ENCODE measurements around the gene KIFC1.
"Not testable (repeated sequence)": the region's sequence is repeated elsewhere in the genome, so short reads cannot be mapped to it uniquely, and the experiment has no call there.

The KIFC1 gene

GRCh38 chr6:33356295-33356694 is 35.3 kb upstream of the KIFC1 start:
- no peaks in the 10 kb centered on the region for H3F3A ChIP-seq (ENCODE audit: insufficient read depth, low read length)
- no peak overlapping the region for H3K27ac ChIP-seq (ENCODE audit: low read depth, low read length, poor library complexity, severe bottlenecking)
- H3K9me3 ChIP-seq (ENCODE audit: low read length), result no peaks in the 10 kb centered on the region
- H3K9me2 ChIP-seq (ENCODE audit: low read depth, low read length), result no peaks in the 10 kb centered on the region
- H3K9ac ChIP-seq (ENCODE audit: low read length), result no peak overlapping the region
- TF ChIP-seq EZH2 (IDR thresholded peaks at IDR 0.05; ENCODE audit: borderline replicate concordance, low read length), result no peak
- no peak for TF ChIP-seq CTCF (IDR thresholded peaks at IDR 0.05; ENCODE audit: low read length)
- H3K4me2 ChIP-seq (ENCODE audit: low read length), result no peak overlapping the region
- H2AFZ ChIP-seq (ENCODE audit: low read length), result no peak overlapping the region
- no peaks in the 10 kb centered on the region for H3K4me1 ChIP-seq (ENCODE audit: insufficient read depth, low read length, severe bottlenecking)
- H3K36me3 ChIP-seq (ENCODE audit: insufficient read depth, low read length), result no peaks in the 10 kb centered on the region
- no peaks in the 10 kb centered on the region for H4K20me1 ChIP-seq (ENCODE audit: insufficient read depth, low read length)
- no peak overlapping the region for H3K4me3 ChIP-seq (ENCODE audit: low read depth, low read length, poor library complexity, severe bottlenecking)
- no peaks in the 10 kb centered on the region for H3K79me2 ChIP-seq (ENCODE audit: insufficient read depth, low read length)
- H3K27me3 ChIP-seq (ENCODE audit: insufficient read depth, low read length), result 0 out of 2 replicates have a peak, but pooled peaks cover 10% of the 10 kb centered on the region

GRCh38 chr6:33357160-33357871 is 34.3 kb upstream of the KIFC1 start:
- not testable (repeated sequence) for H3K27ac ChIP-seq (ENCODE audit: low read depth, low read length, poor library complexity, severe bottlenecking); H3F3A ChIP-seq (ENCODE audit: insufficient read depth, low read length); H3K4me1 ChIP-seq (ENCODE audit: insufficient read depth, low read length, severe bottlenecking); H3K9me3 ChIP-seq (ENCODE audit: low read length); H2AFZ ChIP-seq (ENCODE audit: low read length); H3K9ac ChIP-seq (ENCODE audit: low read length); H4K20me1 ChIP-seq (ENCODE audit: insufficient read depth, low read length); H3K4me3 ChIP-seq (ENCODE audit: low read depth, low read length, poor library complexity, severe bottlenecking); H3K9me2 ChIP-seq (ENCODE audit: low read depth, low read length); H3K79me2 ChIP-seq (ENCODE audit: insufficient read depth, low read length); H3K36me3 ChIP-seq (ENCODE audit: insufficient read depth, low read length); H3K4me2 ChIP-seq (ENCODE audit: low read length)
- 0 out of 2 replicates have a peak, but pooled peaks cover 10% of the 10 kb centered on the region for H3K27me3 ChIP-seq (ENCODE audit: insufficient read depth, low read length)

- H3K27ac ChIP-seq (ENCODE audit: low read depth, low read length, poor library complexity, severe bottlenecking), result no peak overlapping the region
- no peaks in the 10 kb centered on the region for H3K9me2 ChIP-seq (ENCODE audit: low read depth, low read length)
- H4K20me1 ChIP-seq (ENCODE audit: insufficient read depth, low read length), result no peaks in the 10 kb centered on the region
- no peak overlapping the region for H3K4me2 ChIP-seq (ENCODE audit: low read length)
- H3K4me1 ChIP-seq (ENCODE audit: insufficient read depth, low read length, severe bottlenecking), result no peaks in the 10 kb centered on the region
- no peaks in the 10 kb centered on the region for H3K36me3 ChIP-seq (ENCODE audit: insufficient read depth, low read length)
- H3K9me3 ChIP-seq (ENCODE audit: low read length), result no peaks in the 10 kb centered on the region
- H3K4me3 ChIP-seq (ENCODE audit: low read depth, low read length, poor library complexity, severe bottlenecking), result no peak overlapping the region
- H3K9ac ChIP-seq (ENCODE audit: low read length), result no peak overlapping the region
- H3K79me2 ChIP-seq (ENCODE audit: insufficient read depth, low read length), result no peaks in the 10 kb centered on the region
- H2AFZ ChIP-seq (ENCODE audit: low read length), result no peak overlapping the region
- TF ChIP-seq EZH2 (IDR thresholded peaks at IDR 0.05; ENCODE audit: borderline replicate concordance, low read length) (no peak), CTCF (IDR thresholded peaks at IDR 0.05; ENCODE audit: low read length) (no peak)
- H3K27me3 ChIP-seq (ENCODE audit: insufficient read depth, low read length), result 0 out of 2 replicates have a peak, but pooled peaks cover 10% of the 10 kb centered on the region
- no peaks in the 10 kb centered on the region for H3F3A ChIP-seq (ENCODE audit: insufficient read depth, low read length)
Measured at GRCh38 chr6:33359331-33359730, 32.3 kb upstream of the KIFC1 start.

DNA sequence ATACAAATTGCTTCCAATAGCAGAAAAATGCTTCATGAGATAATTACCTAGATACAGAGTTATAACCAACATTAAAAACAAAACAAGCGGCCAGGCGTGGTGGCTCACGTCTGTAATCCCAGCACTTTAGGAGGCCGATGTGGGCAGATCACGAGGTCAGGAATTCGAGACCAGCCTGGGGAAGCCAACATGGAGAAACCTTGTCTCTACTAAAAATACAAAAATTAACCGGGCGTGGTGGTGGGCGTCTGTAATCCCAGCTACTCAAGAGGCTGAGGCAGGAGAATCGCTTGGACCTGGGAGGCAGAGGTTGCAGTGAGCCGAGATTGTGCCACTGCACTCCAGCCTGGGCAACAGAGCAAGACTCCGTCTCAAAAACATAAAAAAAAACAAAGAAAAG is 28.1 kb upstream of the KIFC1 start:
- not testable (repeated sequence) for H3K9ac ChIP-seq (ENCODE audit: low read length); H2AFZ ChIP-seq (ENCODE audit: low read length); H3K36me3 ChIP-seq (ENCODE audit: insufficient read depth, low read length); H3K4me3 ChIP-seq (ENCODE audit: low read depth, low read length, poor library complexity, severe bottlenecking); H3K4me1 ChIP-seq (ENCODE audit: insufficient read depth, low read length, severe bottlenecking); H3K27ac ChIP-seq (ENCODE audit: low read depth, low read length, poor library complexity, severe bottlenecking); H3F3A ChIP-seq (ENCODE audit: insufficient read depth, low read length); H3K9me3 ChIP-seq (ENCODE audit: low read length); H3K9me2 ChIP-seq (ENCODE audit: low read depth, low read length); H4K20me1 ChIP-seq (ENCODE audit: insufficient read depth, low read length); H3K4me2 ChIP-seq (ENCODE audit: low read length); H3K79me2 ChIP-seq (ENCODE audit: insufficient read depth, low read length)
- 0 out of 2 replicates have a peak, but pooled peaks cover 10% of the 10 kb centered on the region for H3K27me3 ChIP-seq (ENCODE audit: insufficient read depth, low read length)

DNA sequence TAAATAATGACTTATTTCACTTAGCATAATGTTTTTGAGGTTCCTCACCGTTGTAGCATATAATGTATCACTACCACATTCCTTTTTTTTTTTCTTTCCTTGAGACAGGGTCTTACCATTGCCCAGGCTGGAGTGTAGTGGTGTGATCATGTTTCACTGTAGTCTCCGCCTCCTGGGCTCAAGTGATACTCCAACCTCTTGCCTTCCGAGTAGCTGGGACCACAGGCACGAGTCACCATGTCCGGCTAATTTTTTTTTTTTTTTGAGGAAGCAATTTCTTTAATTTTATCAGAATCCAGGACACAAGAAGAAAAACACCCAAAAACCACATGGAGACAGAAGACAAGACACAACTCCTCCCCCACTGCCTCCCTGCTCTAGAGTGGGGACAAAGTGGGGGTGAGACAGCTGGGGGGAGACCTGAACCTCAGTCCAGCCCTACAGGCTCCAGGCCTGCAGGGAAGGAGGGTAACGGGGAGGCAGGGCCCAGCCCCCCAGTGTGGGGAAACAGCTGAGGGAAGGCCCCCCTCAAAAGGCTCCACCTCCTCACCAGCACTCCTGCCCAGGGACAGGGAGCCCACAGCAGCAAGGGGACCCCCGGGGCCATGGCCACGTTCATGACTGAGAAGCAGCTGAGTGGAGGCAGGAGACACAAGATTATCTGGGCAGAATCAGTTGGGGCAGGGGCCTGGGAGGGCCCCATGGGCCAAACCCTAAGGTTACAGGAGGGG is 27.0 kb upstream of the KIFC1 start:
- not testable (repeated sequence) for H3K27ac ChIP-seq (ENCODE audit: low read depth, low read length, poor library complexity, severe bottlenecking); H3K4me2 ChIP-seq (ENCODE audit: low read length); H2AFZ ChIP-seq (ENCODE audit: low read length)

More for the DNA sequence above, 27.0 kb upstream of the KIFC1 start:
- H3K9me3 ChIP-seq (ENCODE audit: low read length); H3K79me2 ChIP-seq (ENCODE audit: insufficient read depth, low read length); H3K36me3 ChIP-seq (ENCODE audit: insufficient read depth, low read length); H3K9me2 ChIP-seq (ENCODE audit: low read depth, low read length); H3K4me3 ChIP-seq (ENCODE audit: low read depth, low read length, poor library complexity, severe bottlenecking); H3K9ac ChIP-seq (ENCODE audit: low read length); H3K4me1 ChIP-seq (ENCODE audit: insufficient read depth, low read length, severe bottlenecking); H4K20me1 ChIP-seq (ENCODE audit: insufficient read depth, low read length); H3F3A ChIP-seq (ENCODE audit: insufficient read depth, low read length): not testable (repeated sequence)
- 0 out of 2 replicates have a peak, but pooled peaks cover 10% of the 10 kb centered on the region for H3K27me3 ChIP-seq (ENCODE audit: insufficient read depth, low read length)
